Smooth muscle cell (in vitro differentiated cells): Measurements from ENCODE around the gene DPP6. TPM values are rescaled to one million over a fixed set of nuclear protein-coding genes. Genes with fewer than 3 reads are reported as not detected.

Source experiments
- DNase-seq: peaks from one replicate; lab custom pipeline; 2025; ENCODE audit not compliant: unreplicated experiment; lab: John Stamatoyannopoulos, UW
- H2AFZ ChIP-seq: fragments of 200-600 bp; sonication (generic); 2 replicates; pipeline ENCODE4 v1.6.0; 2016; ENCODE audit warnings: antibody characterized with exemption, low read depth, mild to moderate bottlenecking
- H3F3A ChIP-seq: fragments of 200-600 bp; sonication (generic); 2 replicates; pipeline ENCODE4 v1.6.0; 2017; ENCODE audit warnings: antibody characterized with exemption, low read depth
- H3K27ac ChIP-seq: fragments of 200-600 bp; sonication (generic); 2 replicates; pipeline ENCODE4 v1.5.1; 2016; ENCODE audit warnings: low read depth, mild to moderate bottlenecking
- H3K27me3 ChIP-seq: fragments of 200-600 bp; sonication (generic); 2 replicates; pipeline ENCODE4 v1.6.1; 2016; ENCODE audit warnings: low read depth, mild to moderate bottlenecking
- H3K36me3 ChIP-seq: fragments of 200-600 bp; sonication (generic); 2 replicates; pipeline ENCODE4 v1.5.1; 2016; ENCODE audit warnings: low read depth
- H3K4me1 ChIP-seq: fragments of 200-600 bp; sonication (generic); 2 replicates; pipeline ENCODE4 v1.5.1; 2016; ENCODE audit warnings: low read depth
- H3K4me2 ChIP-seq: fragments of 200-600 bp; sonication (generic); 2 replicates; pipeline ENCODE4 v1.6.0; 2016; ENCODE audit warnings: mild to moderate bottlenecking
- H3K4me3 ChIP-seq: fragments of 200-600 bp; sonication (generic); 2 replicates; pipeline ENCODE4 v1.5.1; 2016; ENCODE audit warnings: mild to moderate bottlenecking
- H3K79me2 ChIP-seq: fragments of 200-600 bp; sonication (generic); 2 replicates; pipeline ENCODE4 v1.6.0; 2016; ENCODE audit warnings: low read depth, mild to moderate bottlenecking
- H3K9ac ChIP-seq: fragments of 200-600 bp; sonication (generic); 2 replicates; pipeline ENCODE4 v1.6.0; 2016; ENCODE audit warnings: low read depth
- H3K9me3 ChIP-seq: fragments of 200-600 bp; sonication (generic); replicated peaks from 2 replicates; pipeline ENCODE4 v1.5.1; 2016; ENCODE audit warnings: low read depth
- H4K20me1 ChIP-seq: fragments of 200-600 bp; sonication (generic); 2 replicates; pipeline ENCODE4 v1.6.0; 2016; ENCODE audit warnings: low read depth
- CTCF ChIP-seq: fragments of 200-600 bp; sonication (generic); IDR thresholded peaks from 2 replicates; pipeline ENCODE4 v1.5.1; 2017; ENCODE audit warnings: borderline replicate concordance, mild to moderate bottlenecking, antibody characterized with exemption; ENCODE audit not compliant: insufficient read depth, poor library complexity, severe bottlenecking
- WGBS: methylation state at CpG from one replicate; pipeline ENCODE4 v1.1.7; 2016; ENCODE audit warnings: low lambda C conversion rate; 5-methylcytosine and 5-hydroxymethylcytosine counted together
- polyA plus RNA-seq: library from polyadenylated mRNA; unstranded; fragments of >200 nt; fragmentation: Nextera tagmentation; extraction: Ambion mirVana; gene quantifications from 2 replicates; pipeline ENCODE4 v1.2.1, GENCODE V29; 2016
- total RNA-seq: library from RNA; depleted of rRNA; stranded (reverse); fragments of >200 nt; gene quantifications from 2 replicates; pipeline ENCODE4 v1.2.3, GENCODE V29; 2014

DPP6 gene
- total and polyA plus RNA-seq, 2 experiments from 2014 or later, result 0.72 TPM; not detected in 1

GRCh38 chr7:154390961-154391360 is 338.8 kb downstream of the DPP6 start:
- no peaks in the 10 kb centered on the region for H3F3A ChIP-seq
- TF ChIP-seq CTCF, result no peak
- no peaks in the 10 kb centered on the region for H4K20me1 ChIP-seq
- no peak overlapping the region for H3K9ac ChIP-seq
- no peaks in the 10 kb centered on the region for H3K4me1 ChIP-seq
- 95% methylated on average over 17 of the region's 17 CpGs for WGBS
- no peak overlapping the region for H2AFZ ChIP-seq
- H3K9me3 ChIP-seq, result no peaks in the 10 kb centered on the region
- no peak overlapping the region for H3K4me3 ChIP-seq
- H3K79me2 ChIP-seq, result no peaks in the 10 kb centered on the region
- no peak overlapping the region for H3K27ac ChIP-seq
- no peak for DNase-seq
- H3K4me2 ChIP-seq, result no peak overlapping the region
- H3K36me3 ChIP-seq, result no peaks in the 10 kb centered on the region
- no peaks in the 10 kb centered on the region for H3K27me3 ChIP-seq

- no peak overlapping the region for H3K9ac ChIP-seq
- no peaks in the 10 kb centered on the region for H4K20me1 ChIP-seq
- no peaks in the 10 kb centered on the region for H3K36me3 ChIP-seq
- no peak for TF ChIP-seq CTCF
- H3K27me3 ChIP-seq, result no peaks in the 10 kb centered on the region
- no peak for DNase-seq
- no peaks in the 10 kb centered on the region for H3K4me1 ChIP-seq
- no peaks in the 10 kb centered on the region for H3K9me3 ChIP-seq
- 87% methylated on average over 2 of the region's 2 CpGs for WGBS
- no peak overlapping the region for H2AFZ ChIP-seq
- H3K4me2 ChIP-seq, result no peak overlapping the region
- H3K4me3 ChIP-seq, result no peak overlapping the region
- no peaks in the 10 kb centered on the region for H3F3A ChIP-seq
- H3K79me2 ChIP-seq, result no peaks in the 10 kb centered on the region
- no peak overlapping the region for H3K27ac ChIP-seq
These were observed 342.6 kb downstream of the DPP6 start for GRCh38 chr7:154394804-154395203.

- Histone ChIP-seq H3K27ac (no peak overlapping the region), H2AFZ (no peak overlapping the region), H3K9me3 (no peaks in the 10 kb centered on the region), H3F3A (no peaks in the 10 kb centered on the region), H3K9ac (no peak overlapping the region), H3K4me1 (no peaks in the 10 kb centered on the region), H3K4me2 (no peak overlapping the region), H3K36me3 (no peaks in the 10 kb centered on the region), H3K4me3 (no peak overlapping the region), H3K27me3 (no peaks in the 10 kb centered on the region), H3K79me2 (no peaks in the 10 kb centered on the region), H4K20me1 (no peaks in the 10 kb centered on the region)
- no peak for DNase-seq
- WGBS, result 88% methylated on average over 8 of the region's 8 CpGs
- no peak for TF ChIP-seq CTCF
These were observed 354.1 kb downstream of the DPP6 start for GRCh38 chr7:154406312-154406711.

GRCh38 chr7:154409703-154410311 is 357.6 kb downstream of the DPP6 start:
- no peak for TF ChIP-seq CTCF
- Histone ChIP-seq H2AFZ (no peak overlapping the region), H3K4me2 (no peak overlapping the region), H3K79me2 (no peaks in the 10 kb centered on the region), H3K4me3 (no peak overlapping the region), H3K9ac (no peak overlapping the region), H3K27ac (no peak overlapping the region), H3F3A (no peaks in the 10 kb centered on the region), H4K20me1 (no peaks in the 10 kb centered on the region), H3K4me1 (no peaks in the 10 kb centered on the region), H3K27me3 (no peaks in the 10 kb centered on the region), H3K9me3 (no peaks in the 10 kb centered on the region), H3K36me3 (no peaks in the 10 kb centered on the region)
- 48% methylated on average over 5 of the region's 5 CpGs for WGBS
- no peak for DNase-seq
